DMS53 (cell line): ENCODE measurements around the gene NSMCE1.

Source experiments
- DNase-seq: peaks from one replicate; lab custom pipeline; 2025; lab: John Stamatoyannopoulos, UW

NSMCE1 gene

DNA sequence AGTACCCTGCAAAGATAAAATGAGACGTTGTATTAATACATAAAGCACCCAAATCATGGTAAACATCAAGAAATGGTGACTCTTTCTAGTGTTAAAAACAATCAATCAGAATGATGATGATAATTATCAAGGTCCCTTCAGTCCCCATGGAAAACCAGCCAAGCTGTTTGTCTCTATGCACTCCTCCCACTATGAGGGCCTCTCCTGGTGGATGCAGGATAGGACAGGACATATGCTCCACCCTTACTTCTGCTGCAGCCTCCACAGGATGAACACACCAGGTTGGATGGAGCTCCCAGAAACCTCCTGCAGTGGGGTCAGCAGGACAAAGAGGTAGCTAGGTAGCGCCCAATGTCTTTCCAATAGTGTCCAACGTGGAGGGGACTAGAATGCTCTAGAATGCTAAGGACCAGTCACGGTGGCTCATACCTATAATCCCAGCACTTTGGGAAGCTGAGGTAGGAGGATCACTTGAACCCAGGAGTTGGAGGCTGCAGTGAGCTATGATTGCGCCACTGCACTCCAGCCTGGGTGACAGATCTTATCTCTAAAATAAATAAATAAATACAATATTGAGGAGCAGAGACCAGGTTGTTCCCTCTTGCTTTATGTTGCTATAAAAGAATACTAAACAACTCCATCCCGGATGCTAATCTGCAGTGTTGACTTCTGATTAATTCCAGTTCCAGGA lies 75.1 kb downstream of the NSMCE1 start:
- no peak for DNase-seq

DNA sequence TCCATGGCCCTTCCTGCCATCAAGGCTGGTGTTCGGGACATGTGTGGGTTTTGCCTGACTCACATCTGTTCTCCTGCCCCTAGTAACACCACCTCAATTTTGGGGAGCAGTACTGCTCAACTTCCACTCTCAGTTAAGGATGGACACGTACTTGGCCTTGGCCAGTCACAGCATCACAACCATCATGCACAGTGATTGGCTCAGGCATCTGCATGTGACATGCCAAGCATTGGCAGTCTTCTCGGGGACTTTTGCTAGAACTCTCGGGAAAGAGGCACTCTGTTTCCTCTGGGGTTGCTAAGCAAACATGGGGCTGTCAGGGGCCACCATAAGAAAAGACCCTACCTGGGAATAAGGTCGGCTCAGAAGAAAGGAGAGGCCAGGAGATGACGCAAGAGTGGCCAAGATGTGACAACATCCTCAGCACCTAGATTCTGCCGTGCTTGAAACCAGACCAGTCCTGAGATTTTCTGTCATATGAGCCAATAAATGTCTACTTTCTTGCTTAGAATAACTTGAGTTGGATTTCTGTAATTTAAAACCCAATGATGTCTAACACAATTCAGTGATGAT lies 77.1 kb downstream of the NSMCE1 start:
- no peak for DNase-seq

DNA sequence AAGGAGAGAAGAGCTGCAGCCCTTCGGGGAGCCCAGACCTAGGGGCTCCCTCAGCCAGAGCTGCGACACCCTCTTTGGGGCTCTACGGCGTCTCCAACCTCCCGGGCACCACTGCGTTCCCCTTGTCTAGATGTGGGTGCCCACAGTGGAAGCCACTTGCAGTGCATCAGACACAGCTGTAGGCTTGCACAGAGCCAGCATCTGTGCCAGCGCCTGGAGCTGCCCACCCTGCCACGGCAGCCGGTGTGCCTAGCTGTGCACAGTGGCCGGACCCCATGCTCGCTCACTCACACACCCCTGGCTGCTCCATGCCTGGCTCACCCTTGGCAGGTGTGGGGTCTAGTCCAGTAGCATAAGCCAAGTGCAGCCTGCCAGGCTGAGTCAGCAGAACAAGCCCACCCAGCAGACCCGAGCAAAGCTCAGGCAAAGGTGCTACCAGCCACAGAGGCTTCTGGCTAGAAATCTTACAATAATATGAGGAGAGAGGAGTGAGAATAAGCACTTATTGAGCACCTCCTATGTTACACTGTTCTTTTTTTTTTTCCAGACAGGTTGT lies 78.2 kb downstream of the NSMCE1 start:
- DNase-seq: no peak

DNA sequence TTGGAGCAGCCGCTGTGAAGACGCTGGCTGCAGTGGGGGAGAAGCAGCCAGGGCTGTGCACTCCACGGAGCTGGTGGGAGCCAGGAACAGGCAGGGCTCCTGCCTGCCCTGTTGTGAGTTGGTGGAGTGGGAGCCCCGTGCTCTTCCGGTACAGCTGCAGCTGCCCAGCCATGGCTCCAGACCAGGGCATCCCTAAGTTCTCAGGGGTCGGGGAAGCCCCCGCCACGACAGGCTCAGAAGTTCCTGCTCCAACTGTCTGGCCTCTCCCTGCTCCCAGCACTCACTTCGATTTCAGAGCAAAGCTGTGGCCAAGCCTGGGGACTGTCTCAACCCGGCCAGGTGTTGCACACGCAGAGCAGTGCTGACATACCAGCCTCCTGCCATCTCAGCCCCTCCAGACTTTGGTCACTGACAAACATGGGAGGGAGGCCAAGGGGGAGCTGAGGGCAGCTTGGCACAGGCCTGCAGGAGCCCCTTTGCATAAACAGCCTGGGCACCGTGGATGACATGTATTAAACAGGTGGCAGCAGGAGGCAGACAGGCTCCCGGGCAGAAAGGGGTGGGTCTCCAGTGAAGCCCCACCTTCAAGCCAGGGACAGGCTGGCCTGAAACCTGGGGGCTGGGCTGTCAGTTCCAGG lies 79.1 kb downstream of the NSMCE1 start:
- DNase-seq: peak; percentile 6

DNA sequence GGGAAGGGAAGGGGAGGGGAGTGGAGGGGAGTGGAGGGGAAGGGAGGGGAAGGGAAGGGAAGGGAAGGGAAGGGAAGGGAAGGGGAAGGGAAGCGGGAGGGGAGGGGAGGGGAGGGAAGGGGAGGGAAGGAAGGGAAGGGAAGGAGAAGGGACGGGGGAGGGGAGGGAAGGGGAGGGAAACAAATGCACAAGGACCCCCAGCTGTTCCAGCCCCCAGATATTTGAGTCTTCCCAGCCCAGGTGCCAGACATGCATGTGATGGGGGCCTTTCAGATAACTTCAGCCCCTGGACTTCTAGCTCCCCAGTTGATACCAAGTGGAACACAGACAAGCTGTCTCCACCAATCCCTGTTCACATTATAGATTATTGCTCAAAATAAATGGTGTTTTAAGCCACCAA lies 79.9 kb downstream of the NSMCE1 start:
- DNase-seq: no peak

DNA sequence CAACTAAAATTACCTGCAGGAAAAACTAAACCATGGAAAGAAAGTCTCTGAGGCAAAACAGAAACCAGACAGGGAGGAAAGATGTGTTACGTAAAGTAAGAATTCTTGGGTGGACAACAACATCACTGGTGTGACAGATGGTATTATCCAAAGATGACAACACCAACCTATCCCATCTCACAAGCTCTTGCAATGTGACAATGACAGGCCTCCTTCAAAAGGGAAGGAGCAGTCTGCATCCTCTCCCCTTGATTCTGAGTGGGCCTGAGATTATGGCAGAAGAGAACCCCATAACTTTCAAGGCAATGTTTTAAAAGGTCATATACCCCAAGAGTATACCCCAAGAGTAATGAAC lies 82.8 kb downstream of the NSMCE1 start:
- DNase-seq: no peak

DNA sequence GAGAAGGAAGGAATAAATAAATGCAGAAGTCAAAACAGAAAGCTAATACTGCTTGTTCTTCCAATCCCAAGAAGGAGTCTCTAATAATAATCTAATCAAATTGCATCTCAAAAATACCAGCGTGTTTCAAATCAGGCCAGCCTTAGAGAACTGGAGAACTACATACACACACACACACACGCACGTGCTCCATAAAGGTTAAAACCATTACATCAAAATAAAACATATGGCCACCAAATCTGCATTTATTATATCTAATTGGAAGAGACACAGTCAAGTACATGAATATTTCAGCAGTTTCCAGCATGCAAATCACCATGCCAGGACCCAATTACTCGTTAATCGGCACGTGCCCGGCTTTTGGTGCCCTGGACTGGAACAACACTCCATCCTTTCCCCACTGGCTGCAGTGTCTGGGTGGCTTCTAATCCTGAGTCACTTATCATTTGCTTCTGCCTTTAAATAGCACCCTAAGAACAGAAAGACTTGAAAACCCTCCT lies 85.6 kb downstream of the NSMCE1 start:
- no peak for DNase-seq

DNA sequence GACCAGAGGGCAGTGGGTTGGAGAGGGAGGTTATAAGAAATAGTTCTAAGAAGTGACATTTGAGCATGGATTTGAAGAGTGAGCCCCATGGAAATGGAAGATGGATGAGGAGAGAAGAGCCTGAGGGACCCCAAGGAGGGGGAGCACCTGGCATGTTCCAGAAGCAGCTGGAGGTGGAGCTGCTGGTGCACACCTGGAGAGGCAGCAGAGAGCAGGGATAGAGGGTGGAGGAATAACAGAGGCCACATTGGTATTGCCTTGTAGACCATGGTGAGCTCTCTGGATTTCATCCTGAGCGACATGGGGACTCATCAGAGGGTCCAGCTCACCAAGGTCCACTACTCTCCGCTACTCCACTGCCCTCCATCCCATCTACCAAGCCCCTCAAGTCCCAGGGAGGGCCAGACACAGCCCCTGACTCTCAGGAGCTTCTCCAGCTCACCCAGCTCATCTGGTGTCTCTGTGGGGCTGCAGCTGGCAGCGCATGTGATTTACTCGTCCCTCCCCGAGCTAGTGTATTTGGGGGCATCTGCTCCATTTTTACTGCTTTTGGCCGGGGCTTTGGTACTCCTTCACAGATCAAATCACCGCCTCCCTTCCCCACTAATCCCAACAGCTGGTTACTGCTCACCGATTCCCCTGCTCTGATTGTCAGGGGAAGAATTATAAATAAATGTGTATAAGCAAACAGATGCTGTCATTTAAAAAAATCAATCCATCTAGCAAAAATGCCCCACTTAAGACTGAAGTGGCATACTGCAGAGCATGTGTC lies 87.4 kb downstream of the NSMCE1 start:
- DNase-seq: no peak

DNA sequence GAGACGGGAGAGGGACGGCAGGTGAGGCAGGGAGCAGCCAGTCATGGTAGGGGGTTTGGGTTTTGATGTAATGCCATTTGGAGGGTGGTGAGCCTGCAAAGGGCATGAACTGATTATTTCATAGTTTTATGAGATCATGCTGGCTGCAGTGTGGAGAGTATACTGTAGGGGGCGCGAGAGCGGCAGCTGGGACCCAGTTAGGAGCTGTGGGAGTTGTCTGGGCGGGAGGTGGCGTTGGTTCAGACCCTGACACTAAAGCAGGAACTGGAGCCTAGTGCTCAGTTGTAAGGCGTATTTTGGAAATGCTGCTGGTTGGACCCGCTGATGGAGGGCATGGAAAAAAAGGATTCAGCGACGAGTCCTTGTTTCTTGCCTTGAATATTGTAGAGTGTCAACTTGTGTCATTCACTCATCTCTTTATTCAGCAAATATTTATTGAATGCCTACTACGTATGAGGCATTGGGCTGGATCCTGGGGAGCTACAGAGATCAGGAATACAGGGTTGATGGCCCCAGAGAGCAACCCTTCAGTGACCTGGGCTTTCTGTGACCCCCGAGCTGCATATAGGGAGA lies 89.0 kb downstream of the NSMCE1 start:
- DNase-seq: peak; percentile 51

DNA sequence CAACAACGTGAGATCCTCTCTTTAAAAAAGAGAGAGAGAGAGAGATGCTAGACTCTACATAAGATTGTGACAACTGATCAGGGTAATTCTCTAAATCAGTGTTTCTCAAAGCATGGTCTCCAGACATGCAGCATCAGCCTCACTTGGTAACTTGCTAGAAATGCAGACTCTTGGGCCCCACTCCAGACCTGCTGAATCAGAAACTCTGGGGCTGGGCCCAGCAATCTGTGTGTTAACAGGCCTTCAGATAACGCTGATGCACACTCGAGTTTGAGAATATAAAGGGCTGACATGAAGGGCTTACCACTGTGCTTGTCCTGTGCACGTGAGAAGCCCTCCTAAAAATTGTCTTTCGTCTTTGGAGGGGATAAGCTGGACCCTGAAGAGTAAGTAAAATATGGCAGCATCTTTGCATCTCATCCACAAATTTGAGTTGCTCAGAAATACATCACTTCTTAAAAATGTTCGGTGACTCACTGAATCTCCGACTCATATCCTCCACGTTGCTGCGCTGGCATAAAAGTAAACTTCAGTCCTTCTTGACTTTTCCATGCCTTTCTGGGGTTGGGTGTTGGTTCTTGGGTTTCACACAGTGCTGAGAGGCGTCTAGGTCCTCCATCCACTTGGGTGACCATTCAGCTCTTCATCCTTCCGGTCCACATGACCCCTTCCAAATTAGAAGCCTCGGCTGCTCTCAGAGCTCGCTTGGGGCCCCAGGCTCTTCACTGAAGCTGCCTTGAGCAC lies 91.4 kb downstream of the NSMCE1 start:
- no peak for DNase-seq

DNA sequence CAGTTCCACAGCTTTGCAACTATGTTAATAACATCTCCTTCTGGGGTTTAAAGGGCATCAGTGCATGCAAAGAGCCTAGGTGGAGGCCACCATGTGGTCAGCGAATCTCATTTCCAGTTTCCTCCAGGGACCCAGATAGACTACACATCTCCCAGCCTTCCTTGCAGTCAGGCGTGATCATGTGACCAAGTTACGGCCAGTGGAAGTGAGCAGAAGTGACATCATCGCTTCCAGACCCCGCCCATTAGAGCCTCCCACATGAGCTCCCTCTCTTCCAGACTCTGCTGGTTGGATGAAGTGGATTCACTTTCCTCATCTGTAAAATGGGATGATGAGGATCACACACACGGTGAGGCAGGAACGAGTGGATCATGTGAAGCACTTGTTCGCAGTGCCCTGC lies 92.7 kb downstream of the NSMCE1 start:
- no peak for DNase-seq
